Activated CD4-positive, alpha-beta T cell treated with anti-CD3 and anti-CD28 coated beads for 24 hours (primary cell): ENCODE measurements around the gene NDE1.

Experiments used
- DNase-seq, 2 donors: peaks; one replicate each; pipeline ENCODE4 v3.0.0-alpha.2; 2020; ENCODE audit warnings: low read depth in 2 of 2

NDE1 gene

DNA sequence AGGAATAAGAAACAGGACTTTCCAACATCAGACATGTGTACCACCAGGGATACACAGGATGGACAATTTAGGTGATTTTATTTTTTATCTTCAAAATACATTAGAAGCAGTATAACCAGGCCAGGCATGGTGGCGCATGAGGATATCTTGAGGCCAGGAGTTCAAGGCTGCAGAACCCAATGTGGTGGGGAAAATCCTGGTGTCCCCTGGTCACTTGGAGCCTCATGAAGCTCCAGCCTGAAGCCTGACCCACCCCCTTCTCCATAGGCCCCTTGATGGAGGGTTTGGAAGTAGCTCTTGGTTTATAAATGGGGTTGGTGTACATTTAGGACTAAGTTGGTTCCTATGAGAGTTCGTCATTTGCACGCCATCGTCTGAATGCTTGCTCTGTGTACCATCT, 118.2 kb downstream of the NDE1 start:
- DNase-seq = no peak

- no peak for DNase-seq
Measured at GRCh38 chr16:15769239-15769638, 119.2 kb downstream of the NDE1 start.

DNA sequence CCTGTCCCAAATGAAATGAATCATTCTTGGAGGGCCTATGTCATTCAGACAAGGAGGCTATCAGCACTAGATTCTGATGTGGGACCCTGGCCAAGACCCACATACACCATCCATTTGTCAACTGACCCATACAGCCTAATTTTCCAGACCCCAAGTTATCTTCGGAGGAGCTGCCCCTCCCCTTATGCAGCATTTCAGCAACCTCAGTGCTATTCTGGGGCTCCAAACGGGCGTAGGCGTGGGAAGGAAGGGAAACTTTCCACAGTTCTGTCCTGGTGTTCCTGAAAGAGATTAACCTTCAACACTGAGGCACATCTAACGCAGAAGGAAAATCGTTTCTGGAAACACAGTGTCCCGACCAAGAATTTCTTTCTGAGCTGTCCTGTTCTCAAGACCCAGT, 120.1 kb downstream of the NDE1 start:
- no peak for DNase-seq

DNA sequence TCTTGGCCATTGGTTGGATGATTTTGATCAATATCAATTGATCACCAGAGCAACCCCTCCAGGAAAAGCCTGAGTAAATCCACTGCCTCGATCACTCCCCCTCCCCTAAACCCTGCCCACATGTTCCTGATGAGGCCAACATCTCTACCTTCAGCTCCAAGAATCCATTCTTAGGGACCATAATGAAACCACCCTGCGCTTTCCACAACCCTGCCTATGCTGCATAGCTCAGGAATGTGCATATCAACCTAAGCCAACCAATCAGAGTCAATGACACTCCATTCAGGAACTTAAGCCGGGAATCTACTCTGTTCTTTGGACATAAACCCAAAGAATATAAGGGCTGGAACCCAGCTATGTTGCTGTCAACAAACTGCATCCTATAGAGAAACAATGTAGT, 120.5 kb downstream of the NDE1 start:
- DNase-seq = no peak

GRCh38 chr16:15771694-15772093, 121.6 kb downstream of the NDE1 start:
- no peak for DNase-seq

DNA sequence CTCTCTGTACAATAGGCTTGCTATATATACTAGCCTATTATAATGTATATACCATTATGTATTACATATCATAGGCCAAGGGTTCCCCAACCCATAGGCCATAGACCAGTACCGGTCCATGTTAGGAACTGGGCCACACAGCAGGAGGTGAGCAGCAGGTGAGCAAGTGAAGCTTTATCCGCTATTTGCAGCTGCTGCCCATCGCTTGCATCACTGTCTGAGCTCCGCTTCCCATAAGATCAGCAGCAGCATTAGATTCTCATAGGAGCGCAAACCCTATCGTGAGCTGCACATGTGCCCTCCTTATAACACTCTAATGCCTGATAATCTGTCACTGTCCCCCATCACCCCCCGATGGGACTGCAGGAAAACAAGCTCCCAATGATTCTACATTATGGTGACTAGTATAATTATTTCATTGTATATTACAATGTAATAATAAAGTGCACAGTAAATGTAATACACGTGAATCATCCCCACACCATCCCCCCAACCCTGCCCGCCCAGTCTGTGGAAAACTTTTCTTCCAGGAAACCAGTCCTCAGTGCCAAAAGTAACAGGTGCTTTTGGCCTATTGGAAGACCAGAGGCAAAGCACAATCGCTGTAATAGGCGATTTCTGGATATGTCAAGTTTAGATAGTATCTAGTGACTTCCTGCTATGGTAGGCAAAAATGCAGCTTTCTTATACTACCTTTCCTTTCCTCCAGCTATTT, 122.7 kb downstream of the NDE1 start:
- DNase-seq = no peak

GRCh38 chr16:15773968-15774367, 123.9 kb downstream of the NDE1 start:
- DNase-seq = no peak

- no peak for DNase-seq
Measured at GRCh38 chr16:15775209-15775608, 125.2 kb downstream of the NDE1 start.

- DNase-seq = no peak
Measured at GRCh38 chr16:15775663-15776304, 125.7 kb downstream of the NDE1 start.
